HG03460 (cell line): Measurements from ENCODE around the gene CRYL1.

ENCODE experiments used
- ATAC-seq: cut with Tn5 transposase; IDR thresholded peaks from one replicate; pipeline ENCODE4 v1.9.1; 2021; ENCODE audit not compliant: unreplicated experiment

The CRYL1 gene

GRCh38 chr13:20495087-20496023, 30.3 kb downstream of the CRYL1 start:
- ATAC-seq: no peak

DNA sequence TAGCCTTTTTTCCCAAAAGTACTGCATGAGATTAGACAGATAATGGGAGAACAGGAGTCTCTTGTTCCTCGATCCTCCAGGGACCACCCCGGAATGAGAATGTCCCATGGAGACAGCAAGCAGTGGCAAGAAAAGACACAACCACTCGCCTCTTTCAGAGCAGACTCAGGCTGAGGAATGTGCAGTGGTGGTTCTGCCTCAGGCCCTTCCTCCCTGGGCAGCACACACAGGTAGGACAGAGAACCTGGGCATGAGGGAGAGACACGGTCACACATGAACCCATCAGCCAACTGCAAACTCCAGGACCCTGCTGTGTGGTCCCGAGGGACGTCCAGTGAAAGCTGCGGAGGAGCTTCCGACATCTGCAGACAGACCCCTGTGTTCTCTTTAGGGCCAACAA, 31.0 kb downstream of the CRYL1 start:
- ATAC-seq: no peak

DNA sequence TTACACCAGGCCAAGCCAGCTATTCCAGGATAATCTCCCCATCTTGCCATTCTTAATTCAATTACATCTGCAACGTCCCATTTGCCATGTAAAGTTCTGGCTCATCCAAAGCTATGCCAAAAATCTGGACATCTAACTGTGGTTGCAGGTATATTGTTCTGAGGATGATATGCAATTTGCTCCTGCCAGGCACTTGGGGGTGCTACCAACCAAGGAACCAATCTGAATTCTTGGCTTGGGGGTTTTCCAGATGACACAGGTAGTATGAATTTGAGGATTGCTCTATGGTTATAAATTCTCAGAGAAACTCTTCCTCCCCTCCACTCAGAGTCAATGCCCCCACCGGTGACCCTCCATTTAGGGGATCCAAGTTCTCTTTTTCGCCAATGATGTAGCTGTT, 33.0 kb downstream of the CRYL1 start:
- ATAC-seq: no peak

DNA sequence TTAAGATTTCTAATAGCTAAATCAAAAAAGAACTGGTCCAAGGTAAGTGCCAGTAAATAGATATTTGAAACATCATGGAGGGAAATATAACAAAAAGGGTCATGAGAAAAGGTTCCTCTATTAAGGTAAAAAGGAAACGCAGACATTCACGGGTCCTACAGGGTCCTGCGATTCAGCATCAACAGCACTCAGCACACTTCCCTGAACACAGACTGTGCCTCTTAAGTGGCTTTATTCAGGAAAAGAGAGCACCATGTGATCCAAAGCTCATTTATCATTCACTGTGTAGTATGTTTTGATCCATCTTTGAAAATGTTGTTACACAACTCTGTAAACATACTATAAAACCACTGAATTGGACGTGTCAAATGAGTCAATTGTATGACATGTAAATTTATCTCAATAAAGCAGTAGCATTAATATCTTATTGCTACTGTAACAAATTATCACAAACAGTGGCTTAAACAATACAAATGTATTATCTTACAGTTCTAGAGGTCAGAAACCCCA, 33.7 kb downstream of the CRYL1 start:
- ATAC-seq: no peak

GRCh38 chr13:20489185-20489820, 36.4 kb downstream of the CRYL1 start:
- ATAC-seq: no peak

GRCh38 chr13:20487927-20488326, 37.7 kb downstream of the CRYL1 start:
- ATAC-seq: no peak

DNA sequence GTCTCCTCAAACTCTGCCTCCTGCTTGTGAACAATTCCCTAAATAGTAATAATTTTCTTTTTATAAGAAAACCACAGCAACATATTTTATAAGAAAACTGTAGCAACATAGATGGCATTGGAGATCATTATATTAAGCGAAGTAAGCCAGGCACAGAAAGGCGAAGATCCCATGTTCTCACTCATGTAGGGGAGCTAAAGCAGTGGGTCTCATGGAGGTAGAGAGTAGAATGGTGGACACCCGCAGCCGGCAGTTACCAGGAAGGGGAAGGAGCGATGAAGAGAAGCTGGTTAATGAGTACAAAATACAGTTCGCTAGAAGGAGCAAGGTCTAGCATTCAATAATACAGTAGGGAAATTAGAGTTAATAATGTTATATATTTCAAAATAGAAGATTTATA, 42.9 kb downstream of the CRYL1 start:
- ATAC-seq: no peak

DNA sequence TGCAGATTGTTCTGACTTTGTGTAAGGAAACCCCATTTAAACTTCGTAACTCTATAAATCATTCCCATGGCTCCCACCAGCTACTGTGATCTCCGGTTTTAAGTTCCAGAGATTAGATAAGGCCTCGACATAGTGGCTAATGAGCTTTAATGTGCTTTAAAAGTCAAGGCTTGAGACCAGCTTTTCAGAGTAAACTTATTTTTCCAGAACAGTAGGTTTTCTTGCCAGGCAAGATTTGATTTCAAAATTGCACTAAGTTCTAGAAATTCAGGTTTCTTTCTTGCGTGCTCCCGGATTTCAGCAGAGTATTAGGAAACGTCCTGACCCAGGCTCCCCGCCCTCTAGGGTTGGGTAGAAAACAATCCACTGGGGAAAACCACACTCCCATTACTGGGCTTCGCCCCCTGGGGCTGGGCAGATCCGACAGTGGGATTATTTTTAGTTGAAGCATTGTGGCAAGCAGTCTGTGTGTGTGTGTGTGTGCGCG, 43.3 kb downstream of the CRYL1 start:
- ATAC-seq: no peak

DNA sequence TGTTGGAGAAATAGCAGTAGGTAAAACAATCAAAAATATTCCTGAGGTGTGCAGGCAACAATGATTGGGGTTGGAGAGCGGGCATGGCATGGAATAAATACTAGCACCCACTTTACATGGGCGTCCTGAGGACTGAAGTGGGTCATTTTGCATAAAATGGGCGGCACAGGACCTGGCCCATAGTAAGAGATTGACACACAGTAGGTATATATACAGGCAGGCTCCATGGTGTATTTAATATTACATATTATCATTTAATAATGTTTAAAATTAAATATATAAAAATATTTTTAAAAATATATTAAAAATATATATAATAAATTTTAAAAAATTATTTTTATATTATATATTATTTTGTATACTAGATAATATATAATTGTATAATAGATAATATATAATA, 48.3 kb downstream of the CRYL1 start:
- ATAC-seq: no peak

DNA sequence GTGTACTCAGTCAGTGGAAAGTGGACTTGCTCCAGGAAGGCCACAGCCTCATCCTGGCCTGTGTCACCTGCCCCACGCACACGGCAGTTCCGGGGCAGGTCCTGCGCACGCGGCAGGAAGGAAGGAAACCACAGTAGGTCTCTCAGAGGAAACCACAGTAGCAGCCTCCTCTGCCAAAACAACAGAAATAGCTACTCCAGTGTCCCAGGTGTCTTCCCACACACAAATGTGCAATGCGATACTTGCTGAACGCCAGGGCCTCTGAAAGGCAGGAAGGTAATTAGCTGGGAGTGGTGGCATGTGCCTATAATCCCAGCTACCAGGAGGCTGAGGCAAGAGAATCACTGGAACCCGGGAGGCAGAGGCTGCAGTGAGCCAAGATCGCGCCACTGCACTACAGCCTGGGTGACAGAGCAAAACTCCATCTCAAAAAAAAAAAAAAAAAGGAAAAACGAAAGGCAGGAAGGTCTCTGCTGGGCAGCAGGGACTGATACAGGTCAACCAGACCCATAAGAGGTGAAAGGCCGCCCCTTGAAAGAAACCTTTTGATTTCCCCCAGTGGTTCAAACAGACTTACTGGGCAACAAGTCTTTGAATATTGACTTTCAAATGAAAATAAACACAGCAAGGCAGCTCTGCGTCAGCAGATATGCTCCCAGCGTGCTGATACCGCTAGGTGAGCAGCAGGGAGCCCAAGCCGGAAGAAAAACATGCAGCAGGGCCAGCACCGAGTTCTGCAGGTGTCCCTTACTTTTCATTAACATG, 49.5 kb downstream of the CRYL1 start:
- ATAC-seq: peak; percentile 98

DNA sequence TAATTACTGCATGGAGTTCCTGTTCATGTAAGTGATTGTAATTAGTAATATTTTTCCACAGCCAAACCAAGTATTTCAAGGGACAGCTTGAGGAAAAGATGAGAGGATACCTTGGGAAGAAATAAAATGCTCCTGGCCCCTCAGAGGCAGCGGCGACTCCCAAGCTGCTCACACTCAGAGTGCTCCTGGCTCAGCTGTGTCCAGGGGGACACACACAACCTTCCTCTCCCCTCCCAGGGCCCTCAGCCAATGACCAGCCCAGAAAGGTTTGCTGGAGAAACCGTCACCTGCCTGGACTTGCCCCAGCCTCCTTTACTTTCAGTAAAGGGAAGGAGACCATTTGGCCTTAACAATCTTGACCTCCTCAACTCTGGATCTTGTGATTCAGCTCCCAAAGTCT, 51.1 kb downstream of the CRYL1 start:
- ATAC-seq: no peak

DNA sequence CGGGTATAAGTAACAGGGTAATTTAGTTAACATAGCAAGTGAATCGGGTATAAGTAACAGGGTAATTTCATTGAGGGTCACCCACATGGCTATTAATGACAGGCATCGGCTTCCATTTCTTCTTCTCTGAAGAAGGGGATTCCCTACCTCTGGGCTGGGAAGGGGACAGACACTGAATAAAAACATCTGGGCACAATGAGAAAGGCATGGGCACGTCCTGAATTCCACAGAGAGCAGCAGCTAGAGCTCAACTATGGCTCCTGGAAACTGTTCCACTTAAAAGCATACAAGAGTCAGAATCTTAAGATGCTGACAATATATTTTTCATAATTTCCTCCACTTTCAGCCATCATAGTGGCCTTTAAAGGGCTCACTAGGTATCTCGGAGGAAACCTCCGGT, 51.8 kb downstream of the CRYL1 start:
- no peak for ATAC-seq

DNA sequence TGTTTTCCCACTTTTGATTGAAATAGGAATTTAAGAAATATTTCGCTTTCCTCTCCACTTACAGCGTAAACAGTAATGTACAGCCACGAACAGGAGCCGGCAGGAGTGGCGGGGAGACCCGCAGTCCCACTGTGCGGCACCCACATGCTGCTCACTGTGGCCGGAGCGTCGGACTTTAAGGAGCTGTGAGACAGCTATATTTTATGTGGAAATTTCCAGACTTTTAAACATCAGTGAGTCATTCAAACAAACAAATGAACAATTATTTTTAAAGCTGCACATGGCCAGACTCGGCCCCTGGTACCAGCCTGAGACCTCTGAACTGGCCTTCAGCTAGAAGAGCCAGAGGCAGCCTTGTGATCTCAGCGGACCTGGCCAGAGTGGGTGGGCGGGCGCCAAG, 52.5 kb downstream of the CRYL1 start:
- no peak for ATAC-seq

DNA sequence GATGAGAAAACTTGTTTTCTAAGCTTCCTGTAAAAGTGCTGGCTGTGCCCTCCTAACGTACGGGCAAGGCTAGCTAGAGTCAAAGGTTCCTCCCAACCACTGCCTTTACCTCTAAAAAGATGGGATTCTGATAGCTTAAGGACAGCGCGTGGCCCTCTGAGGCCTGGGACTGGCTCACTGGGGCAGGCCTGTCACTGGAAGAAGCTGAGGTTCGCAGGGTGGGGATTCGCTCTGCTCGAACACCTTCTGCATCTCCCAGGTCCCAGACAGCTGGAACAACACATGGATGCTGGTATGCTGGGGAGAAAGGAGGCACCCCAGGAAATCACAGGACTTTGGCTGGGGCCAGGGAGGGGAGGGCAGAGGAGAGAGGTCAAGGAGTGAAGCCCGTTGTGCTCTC, 53.1 kb downstream of the CRYL1 start:
- no peak for ATAC-seq

DNA sequence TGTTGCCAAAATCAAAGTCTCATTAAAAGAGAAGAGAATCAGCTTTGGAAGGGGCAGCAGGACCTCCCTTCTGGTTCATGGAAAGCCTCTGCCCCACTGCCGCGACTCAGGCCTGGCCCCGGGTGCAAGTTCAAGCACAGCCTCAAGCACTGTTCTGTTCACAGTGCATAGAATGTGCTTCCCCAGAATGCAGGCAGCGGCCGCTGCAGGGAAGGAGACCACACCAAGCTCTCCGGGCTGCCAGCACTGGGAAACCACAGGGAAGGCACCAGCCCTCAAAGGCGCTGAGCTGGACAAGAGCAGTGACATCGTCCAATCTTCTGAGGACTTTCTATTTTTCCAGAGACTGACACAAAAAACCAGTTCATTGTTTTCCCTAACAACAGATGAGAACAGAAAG, 55.5 kb downstream of the CRYL1 start:
- ATAC-seq: no peak

DNA sequence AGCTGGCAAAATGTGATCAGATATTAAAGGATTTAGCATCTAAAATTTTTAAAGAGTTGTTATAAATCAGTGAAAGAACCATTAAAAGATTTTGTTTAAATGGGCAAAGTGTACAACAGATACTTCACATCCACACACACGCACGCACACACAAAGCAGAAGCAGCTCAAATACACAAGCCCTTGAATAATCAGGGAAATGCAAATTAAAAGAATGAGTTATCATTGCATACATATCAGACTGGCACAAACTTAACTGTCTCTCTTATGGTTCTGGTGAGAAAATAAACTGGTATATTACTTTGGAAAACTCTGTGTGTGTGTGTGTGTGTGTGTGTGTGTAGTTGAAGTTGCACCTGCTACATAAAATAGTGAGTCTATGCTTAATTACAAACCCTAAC, 59.3 kb downstream of the CRYL1 start:
- ATAC-seq: no peak

GRCh38 chr13:20465218-20465879, 60.3 kb downstream of the CRYL1 start:
- no peak for ATAC-seq

DNA sequence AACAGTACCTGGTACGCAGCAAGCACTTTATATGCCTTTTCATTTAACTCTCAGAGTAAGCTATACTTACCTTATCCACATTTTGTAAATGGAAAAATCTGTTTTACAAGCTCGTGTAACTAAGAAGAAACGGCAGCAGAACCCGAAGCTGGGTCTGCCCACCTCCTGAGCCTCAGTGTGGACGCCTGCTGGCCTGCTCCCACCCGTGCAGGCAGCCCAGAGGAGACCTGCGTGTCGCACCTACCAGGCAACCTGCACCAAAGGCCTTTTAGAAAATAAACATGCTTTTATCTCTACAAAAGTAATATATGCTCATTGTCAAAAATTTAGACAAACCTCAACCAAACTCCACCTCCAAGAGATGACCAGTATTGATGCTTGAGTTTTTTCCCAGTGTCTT, 62.7 kb downstream of the CRYL1 start:
- no peak for ATAC-seq

GRCh38 chr13:20462533-20462915, 63.1 kb downstream of the CRYL1 start:
- ATAC-seq: no peak

DNA sequence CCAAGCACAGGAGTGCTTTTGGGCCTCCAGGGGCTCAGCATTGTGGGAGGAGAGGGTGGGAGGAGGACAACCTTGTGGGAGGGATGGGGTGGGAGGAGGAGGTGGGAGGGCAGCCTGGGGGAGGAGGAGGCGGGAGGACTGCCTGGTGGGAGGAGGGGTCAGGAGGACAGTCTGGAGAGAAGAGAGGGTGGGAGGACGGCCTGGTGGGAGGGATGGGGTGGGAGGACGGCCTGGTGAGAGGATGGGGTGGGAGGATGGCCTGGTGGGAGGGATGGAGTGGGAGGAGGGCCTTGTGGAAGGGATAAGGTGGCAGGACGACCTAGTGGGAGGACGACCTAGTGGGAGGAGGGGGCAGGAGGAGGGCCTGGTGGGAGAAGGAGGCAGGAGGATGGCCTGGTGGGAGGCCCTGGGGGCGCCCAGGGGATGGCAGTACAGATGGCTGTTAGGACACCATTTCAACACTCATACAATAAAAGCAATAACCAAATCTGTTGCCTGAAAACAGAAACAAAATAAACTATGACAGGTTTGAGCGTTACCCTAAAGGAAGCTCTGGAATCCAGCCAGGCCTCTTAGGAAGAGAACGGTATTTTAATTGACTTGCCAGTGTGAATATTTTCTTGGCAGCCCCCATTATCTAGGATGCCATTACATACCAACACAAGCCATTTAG, 63.7 kb downstream of the CRYL1 start:
- no peak for ATAC-seq
